Renal pelvis (tissue), 4 donors: ENCODE data around the gene PARD3. TPM values are rescaled to one million over a fixed set of nuclear protein-coding genes. Genes with fewer than 3 reads are reported as not detected.
"Not testable (repeated sequence)": the region's sequence is repeated elsewhere in the genome, so short reads cannot be mapped to it uniquely, and the experiment has no call there.

Experiments
- DNase-seq: peaks from one replicate; pipeline ENCODE4 v3.0.0-alpha.2; 2013
- polyA plus RNA-seq, 3 donors: library from polyadenylated mRNA; unstranded; fragments of 120-200 nt; gene quantifications; one replicate each; pipeline ENCODE4 v1.2.1, GENCODE V29; 2013; ENCODE audit not compliant: insufficient read length in 3 of 3

Gene PARD3
- polyA plus RNA-seq, 3 donors = 66.9 to 71.1 (median 71.1) TPM

GRCh38 chr10:34427158-34427910 is 387.8 kb downstream of the PARD3 start:
- not testable (repeated sequence) for DNase-seq

GRCh38 chr10:34426538-34427157 is 388.4 kb downstream of the PARD3 start:
- DNase-seq = not testable (repeated sequence)

GRCh38 chr10:34426041-34426440 is 389.1 kb downstream of the PARD3 start:
- no peak for DNase-seq

- DNase-seq = no peak
These were observed 391.1 kb downstream of the PARD3 start for GRCh38 chr10:34423673-34424625.

- no peak for DNase-seq
These were observed 394.3 kb downstream of the PARD3 start for GRCh38 chr10:34420795-34421194.

- DNase-seq = no peak
These were observed 394.8 kb downstream of the PARD3 start for GRCh38 chr10:34420273-34420672.

- no peak for DNase-seq
These were observed 400.1 kb downstream of the PARD3 start for GRCh38 chr10:34415039-34415438.

- no peak for DNase-seq
These were observed 401.1 kb downstream of the PARD3 start for GRCh38 chr10:34413756-34414587.

GRCh38 chr10:34413214-34413613 is 401.9 kb downstream of the PARD3 start:
- DNase-seq = no peak

GRCh38 chr10:34408956-34409355 is 406.1 kb downstream of the PARD3 start:
- DNase-seq = no peak

GRCh38 chr10:34408381-34408780 is 406.7 kb downstream of the PARD3 start:
- DNase-seq = no peak

GRCh38 chr10:34407324-34407805 is 407.7 kb downstream of the PARD3 start:
- DNase-seq = no peak

- no peak for DNase-seq
These were observed 408.4 kb downstream of the PARD3 start for GRCh38 chr10:34406463-34407323.

GRCh38 chr10:34405611-34406462 is 409.3 kb downstream of the PARD3 start:
- DNase-seq = no peak

- no peak for DNase-seq
These were observed 411.6 kb downstream of the PARD3 start for GRCh38 chr10:34403512-34403911.

GRCh38 chr10:34400075-34400474 is 415.0 kb downstream of the PARD3 start:
- no peak for DNase-seq

GRCh38 chr10:34399013-34399412 is 416.1 kb downstream of the PARD3 start:
- no peak for DNase-seq

GRCh38 chr10:34397324-34397723 is 417.8 kb downstream of the PARD3 start:
- DNase-seq = no peak

GRCh38 chr10:34396663-34397062 is 418.4 kb downstream of the PARD3 start:
- DNase-seq = no peak
